Mammary microvascular endothelial cell (primary cell): ENCODE data around the gene OR1E1. TPM values are rescaled to one million over a fixed set of nuclear protein-coding genes. Genes with fewer than 3 reads are reported as not detected.

ENCODE experiments used
- total RNA-seq: library from RNA; depleted of rRNA; stranded (reverse); fragments of >200 nt; gene quantifications from 2 replicates; pipeline ENCODE4 v1.2.3, GENCODE V29; 2015

The OR1E1 gene, protein sequence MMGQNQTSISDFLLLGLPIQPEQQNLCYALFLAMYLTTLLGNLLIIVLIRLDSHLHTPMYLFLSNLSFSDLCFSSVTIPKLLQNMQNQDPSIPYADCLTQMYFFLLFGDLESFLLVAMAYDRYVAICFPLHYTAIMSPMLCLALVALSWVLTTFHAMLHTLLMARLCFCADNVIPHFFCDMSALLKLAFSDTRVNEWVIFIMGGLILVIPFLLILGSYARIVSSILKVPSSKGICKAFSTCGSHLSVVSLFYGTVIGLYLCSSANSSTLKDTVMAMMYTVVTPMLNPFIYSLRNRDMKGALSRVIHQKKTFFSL
- total RNA-seq: not detected in 2 replicates

DNA sequence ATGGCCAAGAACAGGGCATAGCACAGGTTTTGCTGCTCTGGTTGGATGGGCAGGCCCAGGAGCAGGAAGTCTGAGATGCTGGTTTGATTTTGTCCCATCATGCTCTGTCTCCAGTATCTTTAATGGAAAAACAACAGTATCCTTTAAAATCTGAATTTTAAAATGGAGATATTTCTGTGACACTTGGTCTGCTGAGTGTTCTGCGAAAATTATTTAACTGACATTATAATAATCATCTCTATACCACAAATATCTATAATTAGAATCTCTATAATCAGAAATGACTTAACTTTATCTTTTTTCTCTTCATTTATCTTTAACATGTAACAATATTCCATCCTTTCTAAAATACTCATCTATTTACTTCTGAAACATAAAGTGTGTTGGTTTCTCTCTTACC is at the start of gene OR1E1:
Gene OR1E1 (minus strand): TSS at position 101 of the 400 bp plus-strand sequence. CDS start 0 bp downstream, at position 101.

DNA sequence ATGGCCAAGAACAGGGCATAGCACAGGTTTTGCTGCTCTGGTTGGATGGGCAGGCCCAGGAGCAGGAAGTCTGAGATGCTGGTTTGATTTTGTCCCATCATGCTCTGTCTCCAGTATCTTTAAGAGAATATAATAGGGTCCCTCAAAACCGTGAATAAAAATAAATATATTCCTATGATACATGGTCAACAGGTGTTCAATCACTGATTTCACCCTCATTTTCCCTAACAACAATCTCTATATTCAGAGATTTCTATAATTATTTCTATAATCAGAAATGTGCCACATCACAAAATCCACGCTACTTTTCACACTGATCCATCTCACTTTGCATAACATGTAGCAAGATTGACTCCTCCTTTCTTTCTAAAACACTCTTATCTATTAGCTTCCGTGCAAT is 35.5 kb upstream of the OR1E1 start, which contains the start of gene OR1E2:
Gene OR1E2 (minus strand): TSS at position 101 of the 400 bp plus-strand sequence. CDS start 0 bp downstream, at position 101.

DNA sequence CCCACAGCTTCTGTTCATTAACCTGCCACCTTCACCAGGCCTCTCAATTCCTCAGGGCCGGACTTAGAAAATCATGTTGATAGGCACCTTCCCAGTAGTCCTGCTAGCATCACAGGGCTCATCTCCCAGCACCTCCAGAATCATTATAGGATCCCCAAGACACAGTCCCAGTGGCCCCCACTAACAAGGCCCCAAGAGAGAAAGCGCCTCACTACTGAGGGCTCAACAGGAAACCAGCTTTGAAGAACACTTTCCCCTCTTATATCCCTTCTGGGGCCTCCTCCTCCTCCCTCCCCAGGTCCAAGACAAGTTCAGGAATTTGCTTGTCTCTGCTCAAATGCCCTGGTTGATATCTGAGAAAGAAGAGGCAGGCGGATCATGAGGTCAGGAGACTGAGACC is 12.9 kb upstream of the OR1E1 start, which contains the start of gene OR3A3:
Gene OR3A3 (plus strand): TSS at position 301 of the 400 bp plus-strand sequence.

DNA sequence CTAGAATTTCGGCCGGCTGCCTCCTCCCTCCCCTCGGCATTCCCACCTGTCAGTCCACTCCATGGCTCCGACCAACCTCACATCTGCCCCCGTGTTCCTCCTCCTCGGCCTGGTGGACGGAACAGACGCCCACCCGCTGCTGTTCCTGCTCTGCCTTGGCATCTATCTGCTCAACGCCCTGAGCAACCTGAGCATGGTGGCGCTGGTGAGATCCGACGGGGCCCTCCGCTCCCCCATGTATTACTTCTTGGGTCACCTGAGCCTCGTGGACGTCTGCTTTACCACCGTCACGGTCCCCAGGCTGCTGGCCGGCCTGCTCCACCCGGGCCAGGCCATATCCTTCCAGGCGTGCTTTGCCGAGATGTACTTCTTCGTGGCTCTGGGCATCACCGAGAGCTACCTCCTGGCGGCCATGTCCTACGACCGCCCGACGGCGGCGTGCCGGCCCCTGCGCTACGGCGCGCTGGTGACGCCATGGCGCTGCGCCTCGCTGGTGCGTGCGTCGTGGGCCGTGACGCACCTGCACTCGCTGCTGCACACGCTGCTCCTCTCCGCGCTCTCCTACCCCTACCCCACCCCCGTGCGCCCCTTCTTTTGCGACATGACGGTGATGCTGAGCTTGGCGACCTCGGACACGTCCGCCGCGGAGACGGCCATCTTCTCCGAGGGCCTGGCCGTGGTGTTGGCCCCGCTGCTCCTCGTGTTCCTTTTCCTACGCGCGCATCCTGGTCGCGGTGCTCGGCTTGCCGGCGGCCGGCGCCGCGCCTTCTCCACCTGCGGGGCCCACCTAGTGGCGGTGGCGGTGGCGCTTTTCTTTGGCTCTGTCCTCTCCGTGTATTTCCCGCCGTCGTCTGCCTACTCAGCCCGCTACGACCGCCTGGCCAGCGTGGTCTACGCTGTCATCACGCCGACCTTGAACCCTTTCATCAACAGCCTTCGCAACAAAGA is 12.1 kb downstream of the OR1E1 start, which contains the start of gene OR3A2:
Gene OR3A2 (minus strand): TSS at position 440 of the 948 bp plus-strand sequence.

Other genes starting within 250 kb of the OR1E1 start
- gene OR1A2, start 200.9 kb downstream of the OR1E1 start, total RNA-seq: not detected in 2 replicates
- not detected in 2 replicates for gene OR1A1, start 190.7 kb downstream of the OR1E1 start, total RNA-seq
- gene OR3A1, start 100.0 kb downstream of the OR1E1 start, total RNA-seq: not detected in 2 replicates
- not detected in 2 replicates for gene OR3A2, start 12.1 kb downstream of the OR1E1 start, total RNA-seq
- not detected in 2 replicates for gene OR3A3, start 13.0 kb upstream of the OR1E1 start, total RNA-seq
- not detected in 2 replicates for gene OR1E2, start 35.4 kb upstream of the OR1E1 start, total RNA-seq
- not detected in 2 replicates for gene SPATA22, start 73.4 kb upstream of the OR1E1 start, total RNA-seq
- gene ASPA, start 77.6 kb upstream of the OR1E1 start, total RNA-seq: 0.13 TPM in 1 of 2 replicates, not detected in the other
- not detected in 2 replicates for gene TRPV3, start 159.4 kb upstream of the OR1E1 start, total RNA-seq
- gene TRPV1, start 211.0 kb upstream of the OR1E1 start, total RNA-seq: 0.27 and 0.59 TPM in 2 replicates
- gene SHPK, start 237.8 kb upstream of the OR1E1 start, total RNA-seq: 20.5 and 24.3 TPM in 2 replicates
- gene CTNS, start 238.3 kb upstream of the OR1E1 start, total RNA-seq: 36.9 and 54.7 TPM in 2 replicates